ENCODE results near the gene AREL1. TPM values are rescaled to one million over a fixed set of nuclear protein-coding genes. Genes with fewer than 3 reads are reported as not detected.
A peak's percentile ranks its signal among the peaks of the same experiment; 100 is the strongest.

Gene AREL1
- total RNA-seq, 1 donor from 2014 or later: 21.8 TPM

DNA sequence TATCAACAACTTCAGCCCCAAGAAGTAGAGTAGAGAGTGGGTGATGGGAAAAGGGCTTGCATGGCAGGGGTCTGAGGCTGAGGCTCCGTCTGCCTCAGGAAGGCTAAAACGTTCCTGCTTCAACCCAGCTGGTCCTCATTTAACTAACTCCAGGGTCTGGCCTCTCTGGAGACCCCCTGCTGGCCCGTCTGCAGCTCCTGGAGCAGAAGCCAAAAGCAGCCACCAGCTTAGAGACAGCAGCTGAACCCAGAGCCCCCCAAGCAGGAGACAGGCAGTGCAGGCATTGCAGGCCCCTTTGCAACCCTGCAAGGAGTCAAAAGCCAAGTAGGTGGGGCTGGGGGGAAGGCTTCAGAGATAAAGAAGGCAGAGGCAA is 75.7 kb downstream of the AREL1 start:
- DNase-seq (ENCODE audit: low read depth in 2 of 2): no peak

DNA sequence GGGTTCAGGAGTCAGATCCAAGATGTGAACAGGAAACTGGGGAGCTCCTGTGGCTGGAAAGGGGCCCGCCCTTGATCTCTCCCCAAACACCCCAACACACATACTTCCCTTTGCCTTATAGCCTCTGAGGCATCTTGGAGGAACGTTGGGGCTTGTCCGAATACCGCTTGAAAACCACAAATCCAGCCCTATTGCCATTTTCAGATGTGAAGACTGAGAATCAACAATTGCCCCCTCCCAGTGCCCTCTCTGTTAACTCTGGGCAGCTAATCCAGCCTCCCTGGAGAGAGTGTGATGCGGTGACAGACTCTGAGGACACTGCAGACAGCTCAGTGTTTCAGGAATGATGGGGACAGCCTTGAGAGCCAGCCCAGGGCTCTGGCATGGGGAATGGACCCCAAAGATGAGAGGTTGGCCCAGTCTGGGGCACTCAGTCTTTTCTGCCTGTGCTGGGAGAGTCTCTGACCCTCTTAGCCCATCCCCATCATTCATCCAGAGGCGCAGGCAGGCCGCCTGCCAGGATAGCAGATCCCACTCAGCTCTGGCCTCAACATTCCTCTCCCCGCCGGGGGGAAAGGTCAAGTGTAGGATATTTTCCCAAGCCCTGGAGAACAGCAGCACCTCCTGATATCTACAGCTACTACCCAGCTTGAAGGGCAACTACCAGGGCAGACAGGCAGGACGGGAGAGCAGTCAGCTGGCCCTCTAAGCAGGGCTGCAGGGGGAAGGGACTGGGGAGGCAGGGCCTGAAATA is 76.3 kb downstream of the AREL1 start:
- no peak for DNase-seq (ENCODE audit: low read depth in 2 of 2)

DNA sequence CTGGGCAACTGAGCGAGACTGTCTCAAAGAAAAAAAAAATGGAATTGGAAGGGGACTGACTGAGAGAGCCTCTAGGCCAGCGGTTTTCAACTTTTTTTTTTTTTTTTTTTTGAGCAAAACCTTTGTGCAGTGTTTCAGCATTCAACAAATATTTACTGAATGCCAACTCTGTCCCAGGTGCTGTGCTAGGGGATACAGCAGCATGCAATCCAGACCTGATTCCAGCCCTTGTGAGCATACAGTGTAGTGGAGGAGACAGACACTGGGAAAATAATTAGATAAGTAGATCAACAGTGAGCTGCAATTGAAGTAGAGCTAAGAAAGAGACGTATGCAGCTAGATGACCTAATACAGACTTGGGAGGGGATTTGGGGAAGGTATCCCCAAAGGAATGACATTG is 77.0 kb downstream of the AREL1 start:
- no peak for DNase-seq (ENCODE audit: low read depth in 2 of 2)

- no peak for DNase-seq (ENCODE audit: low read depth in 2 of 2)
Measured at GRCh38 chr14:74634964-74635363, 77.9 kb downstream of the AREL1 start.

DNA sequence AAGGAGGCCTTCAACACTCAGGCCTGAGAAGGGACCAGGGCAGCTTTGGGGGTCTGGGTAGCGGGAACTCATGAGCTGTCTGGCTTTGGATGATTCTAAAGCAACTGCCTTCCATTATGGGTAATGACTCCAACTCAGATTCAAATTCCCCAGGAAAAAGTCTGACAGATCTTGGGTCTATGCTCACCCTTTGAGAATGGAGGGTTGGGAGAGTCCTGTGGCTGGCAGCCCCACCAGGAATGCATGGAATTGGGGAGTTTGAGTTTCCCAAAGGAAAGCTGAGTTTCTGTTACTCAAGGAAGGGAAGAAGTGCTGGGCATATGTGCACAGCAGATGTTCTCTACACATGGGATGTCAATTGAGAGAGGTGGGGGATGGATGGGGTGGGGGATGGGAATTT is 78.4 kb downstream of the AREL1 start:
- DNase-seq (ENCODE audit: low read depth in 2 of 2): no peak

- DNase-seq (ENCODE audit: low read depth in 2 of 2): no peak
Measured at GRCh38 chr14:74630881-74631690, 81.8 kb downstream of the AREL1 start.

DNA sequence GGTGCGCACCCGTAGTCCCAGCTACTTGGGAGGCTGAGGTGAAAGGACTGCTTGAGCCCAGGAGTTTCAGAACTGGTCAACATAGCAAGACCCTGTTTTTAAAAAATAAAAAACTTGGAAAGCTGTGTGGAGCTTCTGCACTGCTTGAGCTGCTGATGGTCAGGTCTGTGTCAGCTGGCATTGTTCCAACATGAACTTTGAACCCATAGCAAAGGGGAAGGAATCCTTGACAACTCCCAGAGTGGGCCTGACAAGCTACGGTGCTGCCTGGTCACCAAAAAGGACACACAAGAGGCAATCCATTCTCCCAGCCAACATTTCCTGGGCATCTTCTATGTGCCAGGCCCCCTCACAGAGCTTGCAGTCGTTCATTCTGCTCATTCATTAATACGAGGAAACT is 84.5 kb downstream of the AREL1 start:
- DNase-seq (ENCODE audit: low read depth in 2 of 2): no peak

GRCh38 chr14:74627076-74627475 is 85.8 kb downstream of the AREL1 start:
- no peak for DNase-seq (ENCODE audit: low read depth in 2 of 2)

DNA sequence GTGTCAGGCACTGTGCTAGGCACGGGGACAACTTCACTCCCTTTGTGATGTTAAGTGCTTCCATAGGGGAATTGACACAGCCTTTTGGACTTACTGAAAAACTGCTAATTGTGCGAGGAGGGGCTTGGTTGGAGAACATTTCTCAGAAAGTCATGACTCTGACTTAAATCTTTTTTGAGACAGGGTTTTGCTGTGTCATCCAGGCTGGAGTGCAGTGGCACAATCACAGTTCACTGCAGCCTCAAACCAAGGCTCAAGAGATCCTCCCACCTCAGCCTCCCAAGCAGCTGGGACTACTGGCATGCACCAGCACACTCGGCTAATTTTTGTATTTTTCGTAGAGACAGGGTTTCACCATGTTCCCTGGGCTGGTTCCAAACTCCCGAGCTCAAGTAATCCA is 90.6 kb downstream of the AREL1 start:
- no peak for DNase-seq (ENCODE audit: low read depth in 2 of 2)

DNA sequence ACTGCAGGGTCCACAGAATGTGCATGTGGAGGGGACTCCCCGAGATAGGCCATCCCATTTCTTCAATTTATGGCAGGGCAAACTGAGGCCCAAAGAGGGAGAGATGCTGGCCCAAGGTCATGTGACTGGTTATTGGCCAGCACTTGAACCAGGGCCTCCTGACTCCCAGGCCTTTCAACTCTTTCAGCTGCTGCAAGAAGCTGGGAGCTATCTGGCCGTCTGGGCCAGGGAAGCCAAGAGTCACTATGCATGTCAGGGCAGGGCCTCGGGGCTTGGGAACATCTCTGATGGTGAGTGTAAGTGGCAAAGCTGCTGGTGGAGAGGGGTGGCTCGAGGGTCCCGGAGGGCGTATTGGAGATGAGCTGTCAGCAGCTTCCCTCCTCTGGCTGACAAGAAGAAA is 91.3 kb downstream of the AREL1 start:
- no peak for DNase-seq (ENCODE audit: low read depth in 2 of 2)

GRCh38 chr14:74620923-74621322 is 92.0 kb downstream of the AREL1 start:
- DNase-seq (ENCODE audit: low read depth in 2 of 2): no peak

- DNase-seq (ENCODE audit: low read depth in 2 of 2): peak; percentile 59 to 97
Measured at GRCh38 chr14:74620497-74620921, 92.4 kb downstream of the AREL1 start.

GRCh38 chr14:74619672-74620131 is 93.2 kb downstream of the AREL1 start:
- DNase-seq (ENCODE audit: low read depth in 2 of 2): peak in 1 of 2 donors; percentile 84

DNA sequence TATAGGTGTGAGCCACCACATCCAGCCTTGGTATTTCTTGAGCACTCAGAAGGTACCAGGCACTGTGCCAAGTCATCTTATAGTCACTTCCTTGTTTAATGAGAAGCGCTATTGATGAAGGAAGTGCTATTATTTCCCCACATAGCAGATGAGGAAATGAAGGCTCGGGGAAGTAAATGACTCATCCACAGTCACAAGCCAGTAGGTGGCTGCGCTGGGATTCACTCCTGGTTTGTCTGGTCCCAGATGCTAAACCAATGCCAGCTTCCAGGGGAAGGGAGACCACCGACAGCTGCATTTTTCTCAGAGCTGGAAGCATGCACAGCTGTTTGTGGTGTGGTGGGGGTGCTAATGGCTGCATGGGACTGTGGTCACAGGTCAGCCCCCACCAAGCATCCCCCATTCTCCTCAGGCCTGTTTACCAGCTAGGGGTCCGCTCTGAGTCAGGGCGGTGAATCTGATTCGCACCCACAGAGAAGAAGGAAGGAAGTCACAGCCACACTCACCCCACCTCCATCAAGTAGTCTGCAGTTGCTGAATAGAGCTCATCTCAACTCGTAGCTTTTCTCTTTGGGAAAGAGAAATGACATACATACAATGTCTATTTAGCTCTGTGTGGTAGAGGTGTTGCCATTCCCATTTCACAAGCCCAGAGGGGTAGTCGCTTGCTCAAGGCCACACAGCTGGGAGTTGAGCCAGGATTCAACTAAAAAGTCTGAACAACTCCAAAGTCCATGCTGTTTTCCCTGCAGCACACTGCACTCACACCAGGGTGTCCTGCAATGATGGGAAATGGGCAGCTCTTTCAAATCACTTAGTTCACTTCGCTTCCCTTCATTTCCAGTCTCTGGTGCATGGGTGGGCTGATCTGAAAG is 94.6 kb downstream of the AREL1 start:
- DNase-seq (ENCODE audit: low read depth in 2 of 2): peak in 1 of 2 donors; percentile 90

GRCh38 chr14:74616996-74617700 is 95.7 kb downstream of the AREL1 start:
- peak in 1 of 2 donors; percentile 62 for DNase-seq (ENCODE audit: low read depth in 2 of 2)

DNA sequence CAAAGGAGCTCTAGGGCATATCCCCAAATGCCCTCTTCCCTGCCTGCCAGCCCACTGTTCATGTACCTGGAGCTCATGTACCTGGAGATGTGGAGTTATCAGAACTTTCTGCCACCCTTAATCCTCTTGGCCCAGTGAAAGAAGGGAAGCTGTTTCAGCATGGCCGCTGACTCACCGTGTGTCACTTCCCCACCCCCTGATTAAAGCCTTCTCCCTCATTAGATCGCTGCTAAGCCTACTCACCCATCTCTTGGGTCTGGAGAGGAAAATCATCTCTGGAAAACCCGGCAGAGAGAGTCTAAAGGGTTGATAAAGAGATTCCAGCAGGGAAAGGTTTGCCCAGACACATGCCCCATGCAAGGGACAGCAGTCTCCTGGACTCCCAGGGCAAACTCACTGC is 96.4 kb downstream of the AREL1 start:
- DNase-seq (ENCODE audit: low read depth in 2 of 2): peak in 1 of 2 donors; percentile 90

GRCh38 chr14:74615735-74616134 is 97.1 kb downstream of the AREL1 start:
- no peak for DNase-seq (ENCODE audit: low read depth in 2 of 2)

DNA sequence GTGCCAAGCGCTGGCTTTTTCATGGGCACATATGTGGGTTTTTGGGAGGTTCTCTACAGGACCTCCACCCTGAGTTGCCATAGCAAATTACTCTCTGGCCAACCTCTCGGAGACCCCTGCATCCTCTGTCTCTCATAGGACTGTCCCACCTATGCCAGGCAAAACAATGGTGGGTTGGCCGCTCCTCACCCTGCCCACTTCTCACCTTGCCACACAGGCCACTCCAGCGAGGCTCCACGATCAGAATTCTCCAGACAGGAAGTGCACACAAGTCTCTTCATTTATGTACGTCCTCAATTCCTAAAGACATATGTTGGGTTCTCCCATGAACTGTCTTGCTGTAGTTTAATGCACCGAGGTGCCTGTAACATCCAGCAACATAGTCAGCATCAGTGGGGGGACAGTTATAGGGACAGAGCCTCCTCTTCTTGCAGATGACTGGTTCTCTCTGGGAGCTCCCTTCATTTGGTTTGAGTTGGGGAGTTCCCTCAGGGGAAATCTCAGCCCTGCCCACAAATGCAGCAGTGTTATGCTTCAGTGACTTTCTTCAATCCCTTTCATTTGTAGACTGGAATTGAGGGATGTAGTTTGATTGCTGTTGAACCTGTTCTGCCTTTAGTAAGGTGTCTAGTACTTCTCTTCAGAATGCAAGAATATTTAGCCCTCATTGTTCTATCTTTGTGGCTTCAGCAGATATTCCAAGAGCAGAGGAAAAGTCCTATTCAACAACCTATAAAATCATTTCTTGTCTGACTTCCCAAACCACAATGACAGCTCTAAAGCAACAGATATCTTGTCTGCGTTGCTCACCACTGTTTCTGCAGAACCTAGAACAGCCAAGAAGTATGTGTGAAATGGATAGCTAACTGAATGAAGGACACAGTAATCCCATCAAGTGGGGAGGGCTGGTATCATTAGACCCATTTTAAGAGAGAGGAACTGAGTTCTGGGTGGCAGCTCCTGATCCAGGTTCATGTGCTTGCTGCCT is 98.1 kb downstream of the AREL1 start:
- no peak for DNase-seq (ENCODE audit: low read depth in 2 of 2)

DNA sequence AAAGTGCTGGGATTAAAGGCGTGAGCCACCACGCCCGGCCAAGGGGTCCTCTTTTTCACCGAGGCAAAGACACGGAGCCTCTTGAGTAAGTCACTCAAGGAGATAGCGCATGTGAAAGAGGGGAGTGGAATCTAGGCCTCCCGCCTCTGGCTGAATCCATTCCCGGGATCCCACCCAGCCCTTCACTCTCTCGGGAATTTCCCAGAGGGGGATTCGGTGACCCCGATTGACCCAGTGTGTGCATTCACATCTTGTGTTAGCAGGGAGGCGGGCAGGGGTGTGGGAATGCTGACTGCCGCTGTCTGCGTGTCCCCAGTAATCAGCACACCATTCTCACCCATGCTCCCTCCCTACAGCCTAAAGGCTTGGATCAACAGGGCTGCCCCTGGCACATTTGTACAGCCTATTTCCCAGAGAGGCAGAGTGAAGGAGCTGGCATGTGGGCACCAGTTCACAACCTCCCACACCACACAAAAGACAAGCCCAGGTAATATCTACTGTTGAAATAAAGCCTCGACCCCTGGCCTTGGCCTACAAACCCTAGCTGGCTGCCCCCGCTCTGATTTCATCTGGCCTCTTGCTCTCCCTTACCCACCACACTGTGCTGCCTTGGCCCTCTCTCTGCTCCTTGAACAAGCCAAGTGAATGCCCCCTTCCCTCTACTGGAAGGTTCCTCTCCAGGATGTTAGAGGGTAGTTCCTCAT is 99.5 kb downstream of the AREL1 start:
- DNase-seq (ENCODE audit: low read depth in 2 of 2): no peak
